Naive thymus-derived CD8-positive, alpha-beta T cell (primary cell): ENCODE results near the gene CXXC5. TPM values are rescaled to one million over a fixed set of nuclear protein-coding genes. Genes with fewer than 3 reads are reported as not detected.
A peak's percentile ranks its signal among the peaks of the same experiment; 100 is the strongest.

ENCODE experiments used
- ATAC-seq, 2 donors: fragments of 150-1000 bp; cut with Tn5 transposase in 1 of 2; sonication (Bioruptor Pico), chemical (Tn5 transposase) in 1 of 2; 1 replicate in 1 of 2; 2 replicates in 1 of 2; pipeline ENCODE4 v1.10.0; 2021; ENCODE audit warnings: mild to moderate bottlenecking in 2 of 2, moderate library complexity in 2 of 2
- POLR2A ChIA-PET: fragments of 350-600 bp; sonication (Branson Sonifier 250); formaldehyde crosslinking; loops from one replicate; lab custom pipeline; 2021; ENCODE audit warnings: antibody characterized with exemption; lab: Charles Lee
- DNase-seq, 10 donors: peaks; one replicate each; pipeline versions ENCODE4 v3.0.0 to v3.0.0-alpha.2; 2020 to 2022
- H3K27ac Mint-ChIP-seq, 10 donors: one replicate each; pipeline ENCODE4 v1.8.0; 2020 to 2022; ENCODE audit warnings: mild to moderate bottlenecking in 10 of 10, mixed read lengths in 10 of 10, moderate library complexity in 4 of 10, inconsistent platforms in 1 of 10
- H3K27me3 Mint-ChIP-seq, 5 donors: one replicate each; pipeline ENCODE4 v1.8.0; 2021 to 2022; ENCODE audit warnings: mixed read lengths in 5 of 5
- H3K36me3 Mint-ChIP-seq, 3 donors: one replicate each; pipeline ENCODE4 v1.8.0; 2020 to 2022; ENCODE audit warnings: mixed read lengths in 3 of 3, mild to moderate bottlenecking in 2 of 3, inconsistent platforms in 1 of 3
- H3K4me1 Mint-ChIP-seq, 4 donors: one replicate each; pipeline ENCODE4 v1.8.0; 2021 to 2022; ENCODE audit warnings: mixed read lengths in 4 of 4
- H3K4me3 Mint-ChIP-seq, 10 donors: one replicate each; pipeline ENCODE4 v1.8.0; 2020 to 2022; ENCODE audit warnings: mild to moderate bottlenecking in 10 of 10, mixed read lengths in 10 of 10, moderate library complexity in 6 of 10, inconsistent platforms in 1 of 10
- H3K9me3 Mint-ChIP-seq, 9 donors: one replicate each; pipeline ENCODE4 v1.8.0; 2020 to 2022; ENCODE audit warnings: mixed read lengths in 9 of 9, mild to moderate bottlenecking in 3 of 9, inconsistent platforms in 1 of 9, moderate library complexity in 1 of 9
- polyA plus RNA-seq, 3 donors: library from polyadenylated mRNA; unstranded; fragments of 300-500 nt; fragmentation: Illumina TruSeq; gene quantifications; one replicate each; pipeline ENCODE4 v1.2.3, GENCODE V29; 2021
- total RNA-seq, 8 experiments: library from RNA in 2 of 8; stranded (reverse) in 2 of 8; gene quantifications; one replicate each; pipeline ENCODE4 v1.2.3 and lab custom pipeline; 2021 to 2026

The CXXC5 gene
- total and polyA plus RNA-seq, 5 experiments from 2014 or later: 2.6 to 24.6 (median 6.8) TPM

- Mint-ChIP-seq H3K9me3 (no peaks in the 10 kb centered on the region), H3K27ac (peak overlapping the region; percentile 45 to 93 (median 86)), H3K27me3 (no peaks in the 10 kb centered on the region), H3K36me3 (no peaks in the 10 kb centered on the region), H3K4me3 (peak overlapping the region; percentile 78 to 89 (median 84)), H3K4me1 (peaks cover 15 to 75% (median 51%) of the 10 kb centered on the region in 4 donors)
- ATAC-seq (no peak), DNase-seq (no peak)
- POLR2A ChIA-PET: interaction anchor here (0.6 to 1.5 kb wide), 8 partner anchors 10 to 211 kb away, joined by 3 to 5 read pairs (median 4); no protein-coding TSS in a partner anchor
Measured at GRCh38 chr5:139668924-139669661, 20.9 kb downstream of the CXXC5 start.

DNA sequence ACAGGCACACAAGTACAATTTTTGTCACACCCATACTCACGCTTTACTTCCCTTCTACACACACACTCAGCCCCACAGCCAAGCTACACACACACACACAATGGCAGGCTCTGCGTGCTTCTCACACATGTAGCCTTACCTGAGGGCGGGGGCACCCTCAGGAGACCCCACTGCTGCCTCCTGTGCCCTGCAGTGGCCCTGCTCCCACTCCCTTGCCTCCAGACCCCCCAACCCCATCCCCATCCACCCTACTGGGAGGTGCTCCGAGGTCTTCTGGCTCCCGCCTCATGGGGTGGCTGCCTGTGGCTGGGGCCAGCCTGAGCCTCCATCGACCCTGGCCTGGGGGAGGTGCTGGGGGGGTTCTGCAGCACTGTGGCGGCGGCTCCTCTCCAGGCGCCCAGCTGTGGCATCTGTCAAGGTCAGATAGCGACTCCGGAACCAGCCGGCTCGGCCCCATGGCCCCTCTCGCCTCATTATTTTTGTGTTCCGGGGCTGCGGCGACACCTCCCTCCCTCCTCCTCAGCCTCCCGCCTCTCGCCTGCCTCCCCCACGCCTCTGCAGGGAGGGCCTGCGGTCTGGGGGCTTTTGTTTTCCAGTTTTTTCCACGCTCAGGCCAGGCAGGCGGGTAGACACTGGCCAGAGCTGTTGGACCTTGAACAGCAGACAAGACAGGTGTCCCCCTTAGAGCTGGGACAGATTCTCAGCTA, 21.7 kb downstream of the CXXC5 start:
- peaks cover 16 to 71% (median 51%) of the 10 kb centered on the region in 4 donors for H3K4me1 Mint-ChIP-seq
- DNase-seq: peak in 3 of 10 donors; percentile 18 to 66 (median 36)
- no peaks in the 10 kb centered on the region for H3K36me3 Mint-ChIP-seq
- no peaks in the 10 kb centered on the region for H3K27me3 Mint-ChIP-seq
- POLR2A ChIA-PET: interaction anchor here (0.6 to 2.1 kb wide), 10 partner anchors 10 to 102 kb away, joined by 3 to 18 read pairs (median 4); partner anchors contain the start of gene CXXC5
- H3K4me3 Mint-ChIP-seq: peak overlapping the region; percentile 78 to 89 (median 84)
- no peaks in the 10 kb centered on the region for H3K9me3 Mint-ChIP-seq
- peak; percentile 26 to 46 for ATAC-seq
- peak overlapping the region; percentile 76 to 93 (median 86) for H3K27ac Mint-ChIP-seq

DNA sequence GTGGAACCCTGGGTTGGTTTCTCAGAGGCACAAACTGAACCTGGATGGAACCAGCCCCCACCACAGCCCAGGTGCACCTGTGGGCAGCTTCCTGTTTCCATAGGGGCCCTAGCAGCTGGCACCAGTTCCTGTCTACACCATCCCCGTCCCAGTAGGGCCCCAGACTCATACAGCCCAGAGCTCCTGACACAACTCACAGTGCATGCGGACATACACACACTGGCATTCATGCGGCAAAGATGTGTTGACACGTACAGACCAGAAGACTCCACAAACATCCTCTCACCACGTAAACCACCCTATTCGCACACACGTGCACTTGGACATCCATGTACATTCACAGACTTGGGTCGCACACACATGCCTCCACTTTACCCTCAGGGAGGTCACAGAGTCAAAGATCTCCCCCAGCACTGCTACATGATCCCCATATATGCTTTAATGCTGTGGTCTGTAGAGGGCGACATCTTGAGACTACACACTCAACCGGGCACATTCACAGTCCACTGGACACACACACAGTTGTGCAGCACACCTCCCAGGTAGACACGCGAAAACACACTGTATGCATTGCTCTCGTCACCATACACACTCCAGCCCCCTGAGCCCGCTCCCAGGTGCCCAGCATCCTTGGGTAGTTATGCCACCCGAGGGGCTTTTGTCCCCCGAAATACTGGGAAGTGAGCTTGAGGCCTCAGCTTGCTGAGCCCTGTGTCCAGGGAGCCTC, 22.4 kb downstream of the CXXC5 start:
- Mint-ChIP-seq H3K4me1 (peaks cover 18 to 73% (median 51%) of the 10 kb centered on the region in 4 donors), H3K9me3 (no peaks in the 10 kb centered on the region), H3K27ac (peak overlapping the region; percentile 36 to 93 (median 80)), H3K36me3 (no peaks in the 10 kb centered on the region), H3K4me3 (peak overlapping the region; percentile 67 to 89 (median 84)), H3K27me3 (no peaks in the 10 kb centered on the region)
- DNase-seq (peak in 4 of 10 donors; percentile 15 to 68 (median 40)), ATAC-seq (peak; percentile 47 to 51)
- POLR2A ChIA-PET: interaction anchor here (0.6 to 2.1 kb wide), 7 partner anchors 10 to 34 kb away, joined by 3 to 18 read pairs (median 4); partner anchors contain the start of gene CXXC5

DNA sequence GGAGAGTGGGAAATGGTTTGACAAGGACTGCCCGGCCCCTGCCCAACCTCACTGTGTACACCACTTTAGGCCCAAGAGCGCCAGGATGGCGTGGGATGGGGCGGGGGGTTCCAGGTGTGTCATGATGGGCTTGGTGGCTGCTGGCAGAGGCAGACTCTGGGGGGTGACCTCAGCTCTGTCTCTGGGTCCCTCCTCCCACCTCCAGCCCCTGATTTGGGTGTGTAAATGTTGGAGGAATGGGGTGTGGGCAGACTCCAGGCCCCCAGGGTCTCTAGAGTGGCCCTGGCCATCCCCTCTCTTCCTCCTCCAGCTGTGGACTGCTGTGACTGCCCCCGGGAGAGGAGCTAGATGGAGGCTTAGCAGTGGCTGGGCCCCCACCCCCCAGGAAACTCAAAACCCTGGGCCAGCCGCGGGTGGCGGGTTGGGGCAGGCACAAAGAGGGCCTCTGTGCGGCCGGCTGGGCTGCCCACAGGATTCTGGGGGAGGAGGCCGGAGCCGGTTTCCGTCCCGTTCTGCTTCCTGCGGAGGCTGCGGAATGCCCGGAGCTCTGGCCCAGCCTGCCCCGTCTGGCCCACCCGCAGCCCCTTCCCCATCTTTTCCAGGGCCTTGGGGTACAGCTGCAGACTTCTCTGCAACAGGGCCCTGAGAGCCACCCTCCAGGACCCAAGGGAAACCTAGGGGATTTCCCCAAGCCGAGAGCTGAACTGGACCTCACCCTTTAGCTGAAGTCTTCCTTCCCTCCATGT, 23.1 kb downstream of the CXXC5 start:
- Mint-ChIP-seq H3K4me3 (peak overlapping the region in 3 of 10 donors; percentile 57 to 89 (median 79)), H3K4me1 (peaks cover 18 to 65% (median 48%) of the 10 kb centered on the region in 4 donors), H3K27me3 (no peaks in the 10 kb centered on the region), H3K9me3 (no peaks in the 10 kb centered on the region), H3K36me3 (no peaks in the 10 kb centered on the region), H3K27ac (peak overlapping the region in 8 of 10 donors; percentile 36 to 93 (median 73))
- no peak for ATAC-seq
- POLR2A ChIA-PET: interaction anchor here (0.6 to 2.1 kb wide), 6 partner anchors 11 to 1939 kb away, joined by 3 to 18 read pairs (median 4); no protein-coding TSS in a partner anchor
- DNase-seq: no peak

- no peaks in the 10 kb centered on the region for H3K9me3 Mint-ChIP-seq
- POLR2A ChIA-PET: interaction anchor here (1.0 kb wide), 1 partner anchor 9 kb away, joined by 3 read pairs; no protein-coding TSS in a partner anchor
- H3K27ac Mint-ChIP-seq: peak overlapping the region in 2 of 10 donors; percentile 35 to 60
- H3K4me3 Mint-ChIP-seq: no peak overlapping the region
- DNase-seq (no peak), ATAC-seq (no peak)
- H3K4me1 Mint-ChIP-seq: peaks cover 10 to 47% (median 12%) of the 10 kb centered on the region in 4 donors
- H3K27me3 Mint-ChIP-seq: no peaks in the 10 kb centered on the region
- H3K36me3 Mint-ChIP-seq: no peaks in the 10 kb centered on the region
Measured at GRCh38 chr5:139675213-139675612, 27.1 kb downstream of the CXXC5 start.

- Mint-ChIP-seq H3K4me3 (no peak overlapping the region), H3K27me3 (no peaks in the 10 kb centered on the region), H3K4me1 (peaks cover 5 to 40% (median 6%) of the 10 kb centered on the region in 4 donors), H3K9me3 (no peaks in the 10 kb centered on the region), H3K36me3 (no peaks in the 10 kb centered on the region), H3K27ac (no peak overlapping the region)
- ATAC-seq: no peak
- DNase-seq: no peak
- POLR2A ChIA-PET: interaction anchor here (0.9 to 1.0 kb wide), 2 partner anchors 10 to 23 kb away, joined by 3 read pairs; no protein-coding TSS in a partner anchor
Measured at GRCh38 chr5:139675825-139676224, 27.7 kb downstream of the CXXC5 start.

GRCh38 chr5:139676406-139676805, 28.3 kb downstream of the CXXC5 start:
- DNase-seq: no peak
- Mint-ChIP-seq H3K27me3 (no peaks in the 10 kb centered on the region), H3K9me3 (no peaks in the 10 kb centered on the region), H3K4me3 (no peak overlapping the region), H3K36me3 (no peaks in the 10 kb centered on the region), H3K4me1 (peaks cover 3 to 36% (median 5%) of the 10 kb centered on the region in 4 donors), H3K27ac (peak overlapping the region in 2 of 10 donors; percentile 32 to 87)
- ATAC-seq: no peak
- POLR2A ChIA-PET: interaction anchor here (0.9 to 1.1 kb wide), 2 partner anchors 24 to 111 kb away, joined by 3 to 4 read pairs; no protein-coding TSS in a partner anchor

GRCh38 chr5:139676951-139677735, 29.0 kb downstream of the CXXC5 start:
- ATAC-seq (no peak), DNase-seq (no peak)
- H3K27me3 Mint-ChIP-seq: no peaks in the 10 kb centered on the region
- peaks cover 0 to 31% (median 3%) of the 10 kb centered on the region in 4 donors for H3K4me1 Mint-ChIP-seq
- POLR2A ChIA-PET: interaction anchor here (0.8 to 1.1 kb wide), 2 partner anchors 40 to 112 kb away, joined by 3 to 4 read pairs; no protein-coding TSS in a partner anchor
- no peaks in the 10 kb centered on the region for H3K9me3 Mint-ChIP-seq
- no peaks in the 10 kb centered on the region for H3K36me3 Mint-ChIP-seq
- H3K27ac Mint-ChIP-seq: peak overlapping the region in 5 of 10 donors; percentile 3 to 32 (median 22)
- H3K4me3 Mint-ChIP-seq: no peak overlapping the region

DNA sequence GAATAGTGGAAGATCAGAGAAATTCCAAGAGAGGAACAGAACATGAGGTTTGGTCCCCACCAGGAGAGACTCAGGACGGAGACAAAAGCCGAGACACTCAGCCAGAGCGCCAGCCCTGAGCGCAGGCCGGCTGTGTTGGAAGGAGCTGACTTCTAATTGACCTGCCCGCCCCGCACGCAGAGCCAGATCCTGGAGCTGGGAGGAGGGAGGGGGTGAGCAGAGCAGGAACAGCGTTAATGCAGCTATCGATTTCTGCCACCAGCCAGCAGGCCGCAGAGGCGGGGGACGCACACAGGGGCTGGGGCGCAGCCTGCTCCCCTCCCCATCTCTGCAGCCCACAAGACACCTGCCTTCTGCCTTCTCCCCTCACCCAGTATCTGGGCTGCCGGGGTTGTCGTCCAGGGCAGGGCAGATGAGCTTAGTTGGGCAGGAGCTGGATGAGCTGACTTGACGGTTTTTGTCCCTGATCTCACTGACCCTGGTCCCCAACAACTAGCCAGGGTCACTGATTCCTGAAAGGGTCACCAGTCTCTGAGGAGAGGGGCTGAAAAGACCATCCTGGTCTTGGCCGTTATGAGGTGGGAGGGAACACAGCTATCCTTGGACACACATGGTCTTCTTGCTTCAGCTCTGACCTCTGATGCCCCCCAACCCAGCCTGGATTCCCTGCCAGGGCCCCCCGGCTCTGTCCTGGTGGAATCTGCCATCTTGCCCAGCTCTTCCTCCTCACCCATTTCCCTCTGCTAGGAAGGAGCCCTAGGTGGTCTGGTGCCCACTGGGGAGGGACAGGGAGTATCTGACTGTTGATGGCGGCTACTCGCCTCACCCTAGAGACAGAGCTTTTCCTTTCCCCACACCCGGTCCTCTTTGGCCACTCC, 29.8 kb downstream of the CXXC5 start:
- POLR2A ChIA-PET: interaction anchor here (0.8 kb wide), 1 partner anchor 41 kb away, joined by 3 read pairs; no protein-coding TSS in a partner anchor
- DNase-seq: no peak

More for the DNA sequence above, 29.8 kb downstream of the CXXC5 start:
- no peaks in the 10 kb centered on the region for H3K27me3 Mint-ChIP-seq
- peak overlapping the region in 4 of 10 donors; percentile 22 to 48 (median 24) for H3K27ac Mint-ChIP-seq
- H3K36me3 Mint-ChIP-seq: no peaks in the 10 kb centered on the region
- H3K4me3 Mint-ChIP-seq: no peak overlapping the region
- H3K9me3 Mint-ChIP-seq: no peaks in the 10 kb centered on the region
- no peak for ATAC-seq
- peaks cover 0 to 30% (median 4%) of the 10 kb centered on the region in 4 donors for H3K4me1 Mint-ChIP-seq
